ENCODE results near the gene MMP11.

MMP11 gene

DNA sequence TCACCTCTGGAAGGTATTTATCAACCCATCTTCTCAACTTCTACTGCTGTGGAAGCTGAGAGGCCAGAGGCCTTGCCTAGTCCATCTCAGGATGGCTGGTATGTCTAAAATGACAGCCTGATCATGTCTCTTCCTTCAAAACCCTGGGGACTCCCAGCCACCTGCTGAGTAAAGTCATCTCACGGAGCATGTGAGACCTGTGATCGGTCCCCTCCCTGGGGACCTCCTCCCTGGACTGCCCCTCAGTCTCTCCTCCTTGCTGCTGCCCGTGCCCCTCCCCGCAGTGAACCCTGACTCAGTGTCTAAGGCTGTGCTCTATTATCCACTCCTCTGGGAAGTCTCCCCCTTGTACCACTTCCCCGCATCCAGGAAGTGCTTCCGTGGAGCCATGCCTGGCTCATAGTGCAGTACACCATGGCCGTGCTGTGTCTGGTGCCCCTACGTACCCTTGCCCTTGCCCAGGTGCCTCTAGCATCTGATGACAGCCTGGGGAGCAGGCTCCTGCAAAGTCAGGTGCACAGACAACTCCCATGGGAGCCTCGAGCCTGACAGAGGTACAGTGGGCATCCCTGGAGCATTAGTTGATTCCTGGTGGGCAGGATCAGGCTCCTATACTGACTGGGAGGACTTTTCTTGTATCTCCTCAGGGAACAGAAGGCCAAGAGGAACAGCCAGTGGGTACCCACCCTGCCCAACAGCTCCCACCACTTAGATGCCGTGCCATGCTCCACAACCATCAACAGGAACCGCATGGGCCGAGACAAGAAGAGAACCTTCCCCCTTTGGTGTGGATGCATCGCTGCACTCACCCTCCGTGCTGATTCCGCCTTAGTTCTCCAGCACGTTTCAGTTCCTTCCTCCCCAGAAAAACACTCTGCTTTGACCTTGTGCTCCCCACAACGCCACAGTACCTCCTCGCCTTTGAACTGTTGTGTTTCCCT is 27.9 kb downstream of the MMP11 start:
- no peak overlapping the region for H3K27ac ChIP-seq

DNA sequence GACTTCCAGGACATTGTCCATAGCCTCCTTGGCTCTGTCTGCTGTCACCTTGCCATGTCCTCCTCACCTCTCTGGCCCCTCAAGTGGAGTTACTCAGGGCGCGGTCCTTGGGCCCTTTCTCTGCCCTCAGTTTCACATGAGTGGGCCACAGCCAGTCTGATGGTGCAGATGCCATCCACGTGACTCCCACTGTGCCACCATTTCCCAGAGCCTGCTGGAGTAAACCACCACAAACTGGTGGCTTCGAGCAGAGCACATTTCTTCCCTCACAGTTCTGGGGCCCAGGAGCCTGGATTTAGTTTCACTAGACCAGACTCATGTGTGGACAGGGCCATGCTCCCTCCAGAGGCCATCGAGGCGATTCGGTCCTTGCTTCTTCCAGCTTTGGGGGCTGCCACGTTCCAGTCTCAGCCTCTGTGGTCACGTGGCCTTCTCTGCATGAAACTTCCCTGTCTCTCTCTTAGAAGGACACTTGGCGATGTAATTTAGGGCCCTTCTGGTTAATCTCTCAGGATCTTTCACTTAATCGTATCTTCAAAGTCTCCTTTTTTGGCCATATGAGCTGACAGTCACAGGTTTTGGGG is 28.7 kb downstream of the MMP11 start:
- TF ChIP-seq, protein P1, sequence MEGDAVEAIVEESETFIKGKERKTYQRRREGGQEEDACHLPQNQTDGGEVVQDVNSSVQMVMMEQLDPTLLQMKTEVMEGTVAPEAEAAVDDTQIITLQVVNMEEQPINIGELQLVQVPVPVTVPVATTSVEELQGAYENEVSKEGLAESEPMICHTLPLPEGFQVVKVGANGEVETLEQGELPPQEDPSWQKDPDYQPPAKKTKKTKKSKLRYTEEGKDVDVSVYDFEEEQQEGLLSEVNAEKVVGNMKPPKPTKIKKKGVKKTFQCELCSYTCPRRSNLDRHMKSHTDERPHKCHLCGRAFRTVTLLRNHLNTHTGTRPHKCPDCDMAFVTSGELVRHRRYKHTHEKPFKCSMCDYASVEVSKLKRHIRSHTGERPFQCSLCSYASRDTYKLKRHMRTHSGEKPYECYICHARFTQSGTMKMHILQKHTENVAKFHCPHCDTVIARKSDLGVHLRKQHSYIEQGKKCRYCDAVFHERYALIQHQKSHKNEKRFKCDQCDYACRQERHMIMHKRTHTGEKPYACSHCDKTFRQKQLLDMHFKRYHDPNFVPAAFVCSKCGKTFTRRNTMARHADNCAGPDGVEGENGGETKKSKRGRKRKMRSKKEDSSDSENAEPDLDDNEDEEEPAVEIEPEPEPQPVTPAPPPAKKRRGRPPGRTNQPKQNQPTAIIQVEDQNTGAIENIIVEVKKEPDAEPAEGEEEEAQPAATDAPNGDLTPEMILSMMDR (conservative IDR thresholded peaks at IDR 0.05), result no peak
- H3K27ac ChIP-seq, result no peak overlapping the region

More for the DNA sequence above, 27.9 kb downstream of the MMP11 start:
- TF ChIP-seq, protein P1 (conservative IDR thresholded peaks at IDR 0.05), result no peak

DNA sequence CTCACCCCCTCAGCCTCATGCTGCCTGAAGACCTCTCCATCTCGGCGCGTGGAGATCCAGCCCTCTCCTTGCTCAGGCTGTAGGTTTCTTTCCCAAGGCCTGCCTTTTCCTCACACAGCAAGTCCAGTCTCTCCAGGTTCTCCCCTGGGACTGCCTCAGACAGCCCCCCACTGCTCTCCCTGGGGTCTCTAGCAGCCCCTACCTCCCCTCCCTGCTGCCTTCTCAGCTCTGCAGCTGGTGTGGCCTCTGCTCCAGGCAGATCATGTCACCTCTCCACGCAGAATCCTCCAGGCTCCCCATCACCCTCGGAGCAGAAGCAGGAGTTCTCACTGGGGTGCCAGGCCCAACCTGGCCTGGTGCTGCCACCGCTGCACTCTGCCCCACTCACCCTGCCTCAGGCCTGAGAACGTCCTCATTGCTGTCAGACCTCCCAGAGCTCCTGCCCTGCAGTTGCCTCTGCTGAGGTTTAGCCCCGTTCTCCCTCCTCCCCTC is 29.3 kb downstream of the MMP11 start:
- TF ChIP-seq, protein P1 (conservative IDR thresholded peaks at IDR 0.05), result no peak
- H3K27ac ChIP-seq, result no peak overlapping the region

DNA sequence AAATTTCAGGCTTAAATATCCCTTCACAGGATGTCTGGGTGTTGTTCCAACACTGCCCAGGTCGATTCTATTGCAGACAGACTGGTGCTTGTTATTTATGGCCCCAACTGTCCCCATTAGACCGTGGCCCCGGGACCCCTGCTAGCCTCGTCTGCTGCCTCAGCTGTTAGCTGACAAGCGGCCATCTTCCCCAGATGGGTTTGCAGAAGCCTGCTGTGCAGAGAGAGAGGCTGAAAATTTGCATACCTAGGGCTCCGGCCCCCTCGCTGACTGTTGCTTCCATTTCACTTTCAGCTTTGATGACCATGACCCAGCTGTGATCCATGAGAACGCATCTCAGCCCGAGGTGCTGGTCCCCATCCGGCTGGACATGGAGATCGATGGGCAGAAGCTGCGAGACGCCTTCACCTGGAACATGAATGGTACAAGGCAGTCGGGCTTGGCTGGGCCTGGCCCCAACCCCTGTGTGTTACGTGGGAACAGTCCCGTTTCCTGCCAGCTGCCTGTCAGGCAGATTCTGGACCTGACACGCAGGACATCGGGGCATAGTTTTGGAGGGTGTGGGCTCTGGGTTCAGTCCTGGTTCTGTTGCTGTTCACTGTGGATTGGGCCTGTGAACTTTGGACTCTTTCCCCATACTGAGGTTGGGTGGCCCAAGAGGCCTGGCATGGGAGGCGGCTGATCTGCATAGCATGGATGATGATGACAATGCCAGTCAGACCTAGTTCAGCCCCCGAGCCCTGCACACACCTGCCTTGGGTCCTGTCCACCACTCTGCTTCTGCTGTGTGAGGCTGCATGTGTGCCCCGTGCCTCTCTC is 30.6 kb downstream of the MMP11 start:
- H3K27ac ChIP-seq, result no peak overlapping the region
- TF ChIP-seq, protein P1 (conservative IDR thresholded peaks at IDR 0.05), result no peak

DNA sequence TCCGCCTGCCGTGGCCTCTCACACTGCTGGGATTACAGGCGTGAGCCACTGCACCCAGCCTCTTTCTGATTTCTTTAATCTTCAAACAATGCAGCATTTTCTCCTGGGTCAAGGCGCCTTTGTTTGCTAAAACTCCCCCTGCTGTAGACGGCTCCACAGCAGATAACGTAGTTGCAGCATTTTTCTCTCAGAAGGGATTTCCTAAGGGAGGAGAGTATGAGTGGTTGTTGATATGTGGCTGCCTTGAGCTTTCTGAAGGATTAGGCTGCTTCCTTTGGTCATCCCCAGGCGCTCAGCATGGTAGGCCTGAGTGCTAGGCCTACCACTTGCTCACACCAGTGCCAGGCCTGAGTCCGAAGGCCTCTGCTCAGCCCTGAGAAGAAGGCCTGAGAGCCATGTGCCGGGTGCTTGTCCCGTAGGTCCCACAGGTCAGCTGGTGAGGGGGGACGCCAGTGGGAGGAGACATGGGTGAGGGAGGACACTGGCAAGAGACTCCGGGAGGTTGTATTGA is 32.2 kb downstream of the MMP11 start:
- TF ChIP-seq, protein P1 (conservative IDR thresholded peaks at IDR 0.05), result no peak
- no peak overlapping the region for H3K27ac ChIP-seq

DNA sequence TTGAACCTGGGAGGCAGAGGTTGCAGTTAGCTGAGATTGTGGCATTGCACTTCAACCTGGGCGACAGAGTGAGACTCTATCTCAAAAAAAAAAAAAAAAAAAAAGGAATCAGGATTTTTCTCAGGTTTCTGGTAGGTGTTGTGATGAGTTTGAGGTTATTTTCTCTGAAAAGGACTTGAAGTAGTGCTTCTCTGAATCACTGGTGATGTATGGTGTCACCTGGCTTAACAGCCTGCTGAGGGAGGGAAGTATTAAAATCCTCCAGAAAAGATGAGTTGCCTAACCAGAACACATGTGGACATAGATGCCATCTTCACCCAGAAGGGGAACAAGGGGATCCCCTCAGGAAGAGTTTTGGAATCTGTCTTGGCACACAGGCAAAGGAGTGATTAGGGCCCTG is 34.2 kb downstream of the MMP11 start:
- H3K27ac ChIP-seq, result no peak overlapping the region
- TF ChIP-seq, protein P1 (conservative IDR thresholded peaks at IDR 0.05), result no peak

All from VCaP (cell line).